HepG2 (cell line): ENCODE data around the gene VWA7. TPM values are rescaled to one million over a fixed set of nuclear protein-coding genes. Genes with fewer than 3 reads are reported as not detected.

Experiments
- FOXK2 ChIP-seq: fragments of 450-650 bp; IDR thresholded peaks from 2 replicates; pipeline ENCODE4 v1.6.1; 2016
- KAT2B ChIP-seq: fragments of 150-350 bp; IDR thresholded peaks from 2 replicates; pipeline ENCODE4 v1.6.1; 2014; ENCODE audit warnings: low read depth, low read length, borderline replicate concordance
- KLF15 ChIP-seq: sonication (generic); formaldehyde crosslinking; IDR thresholded peaks from 2 replicates; pipeline ENCODE4 v1.8.1; 2023; ENCODE audit warnings: borderline replicate concordance, mild to moderate bottlenecking, inconsistent platforms, missing genetic modification reagents, mixed read lengths
- MEIS1 ChIP-seq: sonication (generic); formaldehyde crosslinking; IDR thresholded peaks from 2 replicates; pipeline ENCODE4 v1.9.0; 2021; ENCODE audit warnings: mild to moderate bottlenecking, missing genetic modification reagents, moderate library complexity, borderline replicate concordance
- MTF2 ChIP-seq: sonication (generic); formaldehyde crosslinking; IDR thresholded peaks from 2 replicates; pipeline ENCODE4 v1.5.0; 2020; ENCODE audit warnings: missing genetic modification reagents, borderline replicate concordance
- POLR2G ChIP-seq: fragments of 200-400 bp; formaldehyde crosslinking; IDR thresholded peaks from 2 replicates; pipeline ENCODE4 v1.6.1; 2018; ENCODE audit warnings: mild to moderate bottlenecking, low read depth, low read length, moderate library complexity
- REL ChIP-seq: sonication (generic); formaldehyde crosslinking; conservative IDR thresholded peaks from 2 replicates; pipeline ENCODE4 v1.8.0; 2022; ENCODE audit warnings: mild to moderate bottlenecking, missing genetic modification reagents, moderate library complexity
- SALL1 ChIP-seq: sonication (generic); formaldehyde crosslinking; IDR thresholded peaks from 2 replicates; pipeline ENCODE4 v1.8.0; 2022; ENCODE audit warnings: mild to moderate bottlenecking, missing genetic modification reagents
- SMAD3 ChIP-seq: sonication (generic); formaldehyde crosslinking; IDR thresholded peaks from 2 replicates; pipeline ENCODE4 v1.4.0; 2020; ENCODE audit warnings: missing genetic modification reagents
- TP53 ChIP-seq: sonication (generic); formaldehyde crosslinking; conservative IDR thresholded peaks from 2 replicates; pipeline ENCODE4 v1.4.0; 2020; ENCODE audit warnings: missing genetic modification reagents
- TSC22D2 ChIP-seq: sonication (generic); formaldehyde crosslinking; IDR thresholded peaks from 2 replicates; pipeline ENCODE4 v1.5.1; 2020; ENCODE audit warnings: missing genetic modification reagents, mild to moderate bottlenecking, borderline replicate concordance
- ZMYM4 ChIP-seq: sonication (generic); formaldehyde crosslinking; IDR thresholded peaks from 2 replicates; pipeline ENCODE4 v1.8.1; 2023; ENCODE audit warnings: mild to moderate bottlenecking, missing genetic modification reagents
- ZNF335 ChIP-seq: sonication (generic); formaldehyde crosslinking; IDR thresholded peaks from 2 replicates; pipeline ENCODE4 v1.4.0; 2020; ENCODE audit warnings: missing genetic modification reagents
- ZNF414 ChIP-seq: sonication (generic); formaldehyde crosslinking; IDR thresholded peaks from 2 replicates; pipeline ENCODE4 v1.5.0; 2020; ENCODE audit warnings: missing genetic modification reagents
- polyA plus RNA-seq, 8 experiments: library from polyadenylated mRNA; depleted of rRNA in 3 of 8; stranded (reverse) in 7 of 8; unstranded in 1 of 8; fragments of >200 nt; fragmentation: Illumina TruSeq in 4 of 8; extraction: Trizol in 4 of 8; gene quantifications; 2 replicates each; pipeline versions ENCODE4 v1.2.1 to v1.2.3, GENCODE V29; 2011 to 2016; ENCODE audit warnings: low read depth in 4 of 8, missing spikeins in 1 of 8, mixed read lengths in 1 of 8; ENCODE audit not compliant: insufficient read depth in 1 of 8
- total RNA-seq, 5 experiments: library from RNA; depleted of rRNA; stranded (reverse); fragments of >200 nt; fragmentation: Illumina TruSeq; extraction: Trizol; gene quantifications; 2 replicates each; pipeline ENCODE4 v1.2.3, GENCODE V29; 2016; ENCODE audit warnings: low read depth in 1 of 5
- TF ChIP-seq, protein P1 (sequence below): sonication (generic); formaldehyde crosslinking; IDR thresholded peaks from 2 replicates; pipeline ENCODE4 v1.5.0; 2020; ENCODE audit warnings: mild to moderate bottlenecking, missing genetic modification reagents
- TF ChIP-seq, protein P2 (sequence below): sonication (generic); formaldehyde crosslinking; IDR thresholded peaks from 2 replicates; pipeline ENCODE4 v1.5.0; 2020; ENCODE audit warnings: missing genetic modification reagents, mild to moderate bottlenecking, borderline replicate concordance
- TF ChIP-seq, protein P3 (sequence below): sonication (generic); formaldehyde crosslinking; IDR thresholded peaks from 2 replicates; pipeline ENCODE4 v1.4.0; 2020; ENCODE audit warnings: missing genetic modification reagents

VWA7 gene
- total and polyA plus RNA-seq, 2 of the 13 experiments (the other 11 are each of a cell fraction or from before 2014, with no cell fraction given) = 0.86 to 3.3 TPM

DNA sequence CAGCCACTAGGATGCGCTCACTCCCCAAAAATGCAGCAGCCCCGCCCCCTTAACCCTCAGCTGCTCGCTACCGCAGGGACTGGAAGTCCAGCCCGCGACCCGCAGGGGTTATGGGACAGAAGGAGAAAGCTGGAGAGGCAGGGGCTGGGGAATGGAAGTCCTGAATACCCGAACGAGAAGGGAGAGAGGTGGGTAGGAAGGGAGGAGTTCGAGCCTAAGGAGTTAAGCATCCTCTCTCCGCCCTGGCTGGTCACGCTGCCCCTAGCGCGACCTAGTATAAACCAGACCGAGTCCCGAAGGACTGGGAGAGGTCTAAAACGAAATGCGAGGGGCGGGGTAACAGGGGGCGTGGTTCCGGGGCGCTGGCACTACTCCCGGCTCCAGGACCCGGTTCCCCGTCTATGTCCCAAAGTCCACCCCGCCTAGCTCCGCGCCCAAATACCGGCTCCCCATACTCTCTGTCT, 47.6 kb downstream of the VWA7 start (continued):
- TF ChIP-seq, protein P1, sequence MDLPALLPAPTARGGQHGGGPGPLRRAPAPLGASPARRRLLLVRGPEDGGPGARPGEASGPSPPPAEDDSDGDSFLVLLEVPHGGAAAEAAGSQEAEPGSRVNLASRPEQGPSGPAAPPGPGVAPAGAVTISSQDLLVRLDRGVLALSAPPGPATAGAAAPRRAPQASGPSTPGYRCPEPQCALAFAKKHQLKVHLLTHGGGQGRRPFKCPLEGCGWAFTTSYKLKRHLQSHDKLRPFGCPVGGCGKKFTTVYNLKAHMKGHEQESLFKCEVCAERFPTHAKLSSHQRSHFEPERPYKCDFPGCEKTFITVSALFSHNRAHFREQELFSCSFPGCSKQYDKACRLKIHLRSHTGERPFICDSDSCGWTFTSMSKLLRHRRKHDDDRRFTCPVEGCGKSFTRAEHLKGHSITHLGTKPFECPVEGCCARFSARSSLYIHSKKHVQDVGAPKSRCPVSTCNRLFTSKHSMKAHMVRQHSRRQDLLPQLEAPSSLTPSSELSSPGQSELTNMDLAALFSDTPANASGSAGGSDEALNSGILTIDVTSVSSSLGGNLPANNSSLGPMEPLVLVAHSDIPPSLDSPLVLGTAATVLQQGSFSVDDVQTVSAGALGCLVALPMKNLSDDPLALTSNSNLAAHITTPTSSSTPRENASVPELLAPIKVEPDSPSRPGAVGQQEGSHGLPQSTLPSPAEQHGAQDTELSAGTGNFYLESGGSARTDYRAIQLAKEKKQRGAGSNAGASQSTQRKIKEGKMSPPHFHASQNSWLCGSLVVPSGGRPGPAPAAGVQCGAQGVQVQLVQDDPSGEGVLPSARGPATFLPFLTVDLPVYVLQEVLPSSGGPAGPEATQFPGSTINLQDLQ (CRISPR knock-in tag) = no peak
- TF ChIP-seq SALL1 (peak; percentile 39), TSC22D2 (peak; percentile 94; the same call in 1 of the 2 replicates), KAT2B (no peak), MEIS1 (CRISPR knock-in tag) (no peak), KLF15 (CRISPR knock-in tag) (no peak), FOXK2 (no peak), POLR2G (no peak), ZNF335 (peak; percentile 97), SMAD3 (peak; percentile 78; the same call in 1 of the 2 replicates), ZMYM4 (CRISPR knock-in tag) (peak; percentile 32; the same call in 1 of the 2 replicates), REL (CRISPR knock-in tag) (peak; percentile 71; the same call in 1 of the 2 replicates), TP53 (CRISPR knock-in tag) (peak; percentile 78; the same call in 1 of the 2 replicates), MTF2 (CRISPR knock-in tag) (no peak), ZNF414 (no peak)
- TF ChIP-seq, protein P2, sequence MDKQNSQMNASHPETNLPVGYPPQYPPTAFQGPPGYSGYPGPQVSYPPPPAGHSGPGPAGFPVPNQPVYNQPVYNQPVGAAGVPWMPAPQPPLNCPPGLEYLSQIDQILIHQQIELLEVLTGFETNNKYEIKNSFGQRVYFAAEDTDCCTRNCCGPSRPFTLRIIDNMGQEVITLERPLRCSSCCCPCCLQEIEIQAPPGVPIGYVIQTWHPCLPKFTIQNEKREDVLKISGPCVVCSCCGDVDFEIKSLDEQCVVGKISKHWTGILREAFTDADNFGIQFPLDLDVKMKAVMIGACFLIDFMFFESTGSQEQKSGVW (CRISPR knock-in tag) = no peak
- TF ChIP-seq, protein P3, sequence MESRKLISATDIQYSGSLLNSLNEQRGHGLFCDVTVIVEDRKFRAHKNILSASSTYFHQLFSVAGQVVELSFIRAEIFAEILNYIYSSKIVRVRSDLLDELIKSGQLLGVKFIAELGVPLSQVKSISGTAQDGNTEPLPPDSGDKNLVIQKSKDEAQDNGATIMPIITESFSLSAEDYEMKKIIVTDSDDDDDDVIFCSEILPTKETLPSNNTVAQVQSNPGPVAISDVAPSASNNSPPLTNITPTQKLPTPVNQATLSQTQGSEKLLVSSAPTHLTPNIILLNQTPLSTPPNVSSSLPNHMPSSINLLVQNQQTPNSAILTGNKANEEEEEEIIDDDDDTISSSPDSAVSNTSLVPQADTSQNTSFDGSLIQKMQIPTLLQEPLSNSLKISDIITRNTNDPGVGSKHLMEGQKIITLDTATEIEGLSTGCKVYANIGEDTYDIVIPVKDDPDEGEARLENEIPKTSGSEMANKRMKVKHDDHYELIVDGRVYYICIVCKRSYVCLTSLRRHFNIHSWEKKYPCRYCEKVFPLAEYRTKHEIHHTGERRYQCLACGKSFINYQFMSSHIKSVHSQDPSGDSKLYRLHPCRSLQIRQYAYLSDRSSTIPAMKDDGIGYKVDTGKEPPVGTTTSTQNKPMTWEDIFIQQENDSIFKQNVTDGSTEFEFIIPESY (CRISPR knock-in tag) = peak; percentile 58
